A673 (cell line): ENCODE data around the gene ARAP3. TPM values are rescaled to one million over a fixed set of nuclear protein-coding genes. Genes with fewer than 3 reads are reported as not detected.

Experiments used
- BruUV-seq: library from RNA; stranded (reverse); fragments of 400-500 nt; replicated peaks from 2 replicates; lab custom pipeline; 2021; lab: Mats Ljungman, UMichigan
- CTCF ChIA-PET: fragments of 300-600 bp; sonication (Branson Sonifier 250); formaldehyde crosslinking; loops from one replicate; lab custom pipeline; 2022; ENCODE audit warnings: antibody characterized with exemption; lab: Charles Lee
- POLR2A ChIA-PET: fragments of 300-600 bp; sonication (Branson Sonifier 250); formaldehyde crosslinking; loops from one replicate; lab custom pipeline; 2022; ENCODE audit warnings: antibody characterized with exemption; ENCODE audit not compliant: low non-redundant PET; lab: Charles Lee
- DNase-seq: peaks from one replicate; pipeline ENCODE4 v3.0.0-alpha.2; 2015; ENCODE audit warnings: low spot score
- H3K27ac ChIP-seq: fragments of 200-600 bp; sonication (generic); 2 replicates; pipeline ENCODE4 v1.5.1; 2016; ENCODE audit warnings: mixed run types, low read depth, mild to moderate bottlenecking, mixed read lengths, antibody characterized with exemption, low read length; ENCODE audit not compliant: poor library complexity, severe bottlenecking
- H3K27me3 ChIP-seq: fragments of 200-600 bp; sonication (generic); replicated peaks from 2 replicates; pipeline ENCODE4 v1.6.1; 2017; ENCODE audit warnings: mixed run types, low read depth, mild to moderate bottlenecking, mixed read lengths, antibody characterized with exemption, low read length; ENCODE audit not compliant: insufficient read depth, poor library complexity
- H3K36me3 ChIP-seq: fragments of 200-600 bp; sonication (generic); 2 replicates; pipeline ENCODE4 v1.6.1; 2016; ENCODE audit warnings: mixed run types, mild to moderate bottlenecking, mixed read lengths, antibody characterized with exemption, low read length; ENCODE audit not compliant: insufficient read depth, poor library complexity, severe bottlenecking
- H3K4me1 ChIP-seq: fragments of 200-600 bp; sonication (generic); 2 replicates; pipeline ENCODE4 v1.6.1; 2017; ENCODE audit warnings: mixed run types, mild to moderate bottlenecking, mixed read lengths, antibody characterized with exemption, low read length; ENCODE audit not compliant: insufficient read depth, poor library complexity, severe bottlenecking
- H3K4me3 ChIP-seq: fragments of 200-600 bp; sonication (generic); 2 replicates; pipeline ENCODE4 v1.5.1; 2016; ENCODE audit warnings: low read depth, mixed run types, mild to moderate bottlenecking, mixed read lengths, low read length; ENCODE audit not compliant: poor library complexity, severe bottlenecking
- H3K9me3 ChIP-seq: fragments of 200-600 bp; sonication (generic); 2 replicates; pipeline ENCODE4 v1.6.1; 2016; ENCODE audit warnings: mixed run types, low read depth, mild to moderate bottlenecking, mixed read lengths, antibody characterized with exemption, low read length; ENCODE audit not compliant: poor library complexity, severe bottlenecking
- CTCF ChIP-seq: fragments of 300-800, 200-600 bp; sonication (generic); conservative IDR thresholded peaks from 2 replicates; pipeline ENCODE4 v1.5.1; 2017; ENCODE audit warnings: low read depth, mild to moderate bottlenecking, antibody characterized with exemption, low read length, moderate library complexity, mixed read lengths
- EZH2 ChIP-seq: fragments of 200-600 bp; sonication (generic); IDR thresholded peaks from 2 replicates; pipeline ENCODE4 v1.6.1; 2017; ENCODE audit warnings: borderline replicate concordance, low read depth, mild to moderate bottlenecking, mixed read lengths, antibody characterized with exemption, low read length; ENCODE audit not compliant: poor library complexity, severe bottlenecking
- intact Hi-C: fragments of 100-400 bp; cut with micrococcal nuclease; formaldehyde crosslinking; loops from one replicate; pipeline ENCODE4 v1.10.0; 2022; ENCODE audit not compliant: unreplicated experiment
- total RNA-seq: library from RNA; stranded (reverse); gene quantifications from 2 replicates; pipeline ENCODE4 v1.2.3, GENCODE V29; 2021

Gene ARAP3
- total RNA-seq, 1 experiment from 2014 or later: 4.1 TPM

GRCh38 chr5:141701360-141702119, 19.5 kb upstream of the ARAP3 start:
- DNase-seq: no peak
- BruUV-seq: no TSS peak
- Histone ChIP-seq H3K9me3 (no peaks in the 10 kb centered on the region), H3K4me3 (peak overlapping the region; percentile 45), H3K4me1 (peaks cover 12% of the 10 kb centered on the region), H3K36me3 (no peaks in the 10 kb centered on the region), H3K27ac (no peak overlapping the region), H3K27me3 (peaks cover 6% of the 10 kb centered on the region)
- intact Hi-C loops: loop anchor here (1.0 to 5.0 kb wide), 2 partner anchors 111 to 178 kb away; no protein-coding TSS in a partner anchor
- CTCF ChIA-PET: interaction anchor here (0.6 to 2.0 kb wide), 3 partner anchors 9 to 188 kb away, joined by 4 to 9 read pairs (median 5); partner anchors contain the start of gene PCDH1
- TF ChIP-seq EZH2 (no peak), CTCF (no peak)
- POLR2A ChIA-PET: no interaction called here

GRCh38 chr5:141697586-141697985, 15.6 kb upstream of the ARAP3 start:
- no TSS peak for BruUV-seq
- TF ChIP-seq CTCF (no peak), EZH2 (no peak)
- Histone ChIP-seq H3K9me3 (no peaks in the 10 kb centered on the region), H3K27me3 (no peaks in the 10 kb centered on the region), H3K4me1 (peaks cover 34% of the 10 kb centered on the region), H3K36me3 (no peaks in the 10 kb centered on the region), H3K4me3 (no peak overlapping the region), H3K27ac (no peak overlapping the region)
- POLR2A ChIA-PET: no interaction called here
- CTCF ChIA-PET: interaction anchor here (2.3 kb wide), 1 partner anchor 182 kb away, joined by 14 read pairs; the partner anchor contains the start of gene PCDH1
- intact Hi-C loops: no loop called here
- DNase-seq: no peak

- no peak for DNase-seq
- intact Hi-C loops: no loop called here
- H3K9me3 ChIP-seq: no peaks in the 10 kb centered on the region
- no peak overlapping the region for H3K27ac ChIP-seq
- H3K36me3 ChIP-seq: no peaks in the 10 kb centered on the region
- H3K27me3 ChIP-seq: no peaks in the 10 kb centered on the region
- TF ChIP-seq EZH2 (no peak), CTCF (no peak)
- peaks cover 31% of the 10 kb centered on the region for H3K4me1 ChIP-seq
- no peak overlapping the region for H3K4me3 ChIP-seq
- no TSS peak for BruUV-seq
- CTCF ChIA-PET: interaction anchor here (2.3 kb wide), 1 partner anchor 183 kb away, joined by 14 read pairs; the partner anchor contains the start of gene PCDH1
- POLR2A ChIA-PET: no interaction called here
These were observed 14.4 kb upstream of the ARAP3 start for GRCh38 chr5:141696431-141696830.
